HG03066 (cell line): ENCODE measurements around the gene TRIM49.
"Not testable (repeated sequence)": the region's sequence is repeated elsewhere in the genome, so short reads cannot be mapped to it uniquely, and the experiment has no call there.

Experiments
- ATAC-seq: cut with Tn5 transposase; IDR thresholded peaks from one replicate; pipeline ENCODE4 v1.9.1; 2021; ENCODE audit warnings: low read depth; ENCODE audit not compliant: unreplicated experiment

The TRIM49 gene

DNA sequence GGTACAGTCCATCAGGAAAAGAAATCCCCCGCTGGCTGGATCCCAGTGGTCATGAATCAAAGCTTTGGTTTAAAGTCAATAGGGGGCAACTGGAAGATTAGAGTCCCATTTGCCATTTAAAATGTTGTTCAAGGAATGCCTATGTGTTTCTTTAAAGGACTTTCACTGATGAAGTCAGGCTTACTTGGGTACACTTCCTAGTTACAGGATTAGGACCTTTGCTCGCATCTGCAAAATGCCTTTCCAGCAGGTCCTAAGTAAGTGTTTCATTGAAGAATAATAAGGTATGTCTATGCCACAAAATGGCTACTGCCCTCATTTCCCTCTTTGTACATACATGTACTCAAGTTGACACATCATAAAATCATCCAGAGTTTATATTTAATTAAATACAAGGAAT is at the start of gene TRIM49:
Gene TRIM49 (minus strand): TSS at position 101 of the 400 bp plus-strand sequence. CDS start 4,106 bp downstream, outside the sequence.
- not testable (repeated sequence) for ATAC-seq

GRCh38 chr11:89826694-89827093 is 18.3 kb upstream of the TRIM49 start:
- ATAC-seq = not testable (repeated sequence)

GRCh38 chr11:89820008-89820407 is 11.6 kb upstream of the TRIM49 start:
- not testable (repeated sequence) for ATAC-seq

DNA sequence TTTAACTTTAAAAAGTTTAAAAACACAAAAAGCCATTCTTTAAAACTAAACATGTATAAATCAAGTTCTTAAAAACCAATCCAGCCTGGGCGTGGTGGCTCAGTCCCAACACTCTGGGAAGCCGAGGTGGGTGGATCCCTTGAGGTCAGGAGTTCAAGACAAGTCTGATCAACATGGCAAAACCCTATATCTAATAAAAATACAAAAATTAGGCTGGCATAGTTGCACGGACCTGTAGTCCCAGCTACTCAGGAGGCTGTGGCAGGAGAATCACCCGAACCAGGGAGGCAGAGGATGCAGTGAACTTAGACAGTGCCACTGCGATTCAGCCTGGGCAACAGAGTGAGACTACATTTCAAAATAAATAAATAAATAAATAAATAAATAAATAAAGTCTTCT is 5.2 kb upstream of the TRIM49 start:
- ATAC-seq = not testable (repeated sequence)

DNA sequence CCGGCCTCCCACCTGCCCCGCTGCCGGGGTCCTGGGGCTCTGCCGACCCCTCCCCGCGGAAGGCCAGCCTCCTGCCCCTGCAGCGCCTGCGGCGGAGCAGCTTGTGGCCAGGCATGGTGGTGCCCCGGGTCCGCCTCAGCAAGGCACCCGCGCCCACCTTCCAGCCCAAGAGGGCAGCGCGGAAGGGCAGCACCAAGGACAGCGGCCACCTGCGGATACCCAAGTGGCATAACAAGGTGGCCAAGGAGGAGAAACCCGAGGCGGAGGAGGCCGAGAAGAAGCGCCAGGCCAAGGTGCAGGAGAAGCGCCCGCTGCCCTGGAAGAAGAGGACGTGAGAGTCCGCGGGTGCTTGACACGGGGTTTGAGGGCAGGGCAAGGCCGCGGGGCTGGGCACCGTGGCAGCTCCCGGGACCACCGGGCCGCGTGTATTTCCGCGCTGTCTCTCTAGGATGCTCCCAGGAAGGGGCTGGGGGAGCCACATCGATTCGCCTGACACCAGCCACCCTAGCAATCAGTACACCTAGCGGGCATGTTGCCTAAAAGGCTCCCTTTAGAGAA is 20.8 kb downstream of the TRIM49 start:
- ATAC-seq = not testable (repeated sequence)

- not testable (repeated sequence) for ATAC-seq
Observed at GRCh38 chr11:89785726-89786125, 22.6 kb downstream of the TRIM49 start.

GRCh38 chr11:89750822-89751221 is 57.6 kb downstream of the TRIM49 start:
- not testable (repeated sequence) for ATAC-seq
